T-helper 1 cell treated with Interleukin-12 subunit alpha and Interleukin-12 subunit beta and Interleukin-4 antibody, amounts not matched to agents 30 μg/mL and 1 μg/mL, for 36 hours (primary cell): ENCODE results near the gene PTPRA.
A peak's percentile ranks its signal among the peaks of the same experiment; 100 is the strongest.
"Not testable (repeated sequence)": the region's sequence is repeated elsewhere in the genome, so short reads cannot be mapped to it uniquely, and the experiment has no call there.

Experiments
- H3K27ac Mint-ChIP-seq: one replicate; pipeline ENCODE4 v1.8.0; 2021; ENCODE audit warnings: mild to moderate bottlenecking, mixed read lengths
- H3K27me3 Mint-ChIP-seq: one replicate; pipeline ENCODE4 v1.8.0; 2021; ENCODE audit warnings: low read depth, mixed read lengths
- H3K36me3 Mint-ChIP-seq: one replicate; pipeline ENCODE4 v1.8.0; 2021; ENCODE audit warnings: low read depth, mixed read lengths
- H3K4me1 Mint-ChIP-seq: one replicate; pipeline ENCODE4 v1.8.0; 2021; ENCODE audit warnings: low read depth, mixed read lengths
- H3K4me3 Mint-ChIP-seq: one replicate; pipeline ENCODE4 v1.8.0; 2021; ENCODE audit warnings: mild to moderate bottlenecking, moderate library complexity, mixed read lengths
- H3K9me3 Mint-ChIP-seq: one replicate; pipeline ENCODE4 v1.8.0; 2021; ENCODE audit warnings: mixed read lengths

Gene PTPRA

DNA sequence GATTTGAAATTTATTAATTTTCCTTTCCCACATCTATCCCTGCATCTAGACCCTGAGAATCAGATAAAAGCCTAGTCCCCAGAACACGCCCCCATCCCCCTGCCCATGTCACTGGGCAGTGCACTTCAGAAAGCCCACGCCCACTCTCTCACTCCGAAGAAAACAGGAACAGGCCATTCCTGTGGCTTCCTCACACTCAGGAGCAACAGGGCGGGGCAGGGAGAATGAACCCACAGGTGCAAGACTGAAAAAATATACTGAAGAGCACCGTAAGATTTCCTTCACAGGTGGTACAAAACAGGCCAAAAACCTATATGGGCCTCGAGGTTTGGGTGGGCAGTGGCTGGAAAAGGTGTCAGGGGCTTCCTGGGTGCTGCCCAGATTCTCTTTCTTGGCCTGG lies 201.5 kb downstream of the PTPRA start:
- H3K27me3 Mint-ChIP-seq = peaks cover 25% of the 10 kb centered on the region
- peaks cover 45% of the 10 kb centered on the region for H3K4me1 Mint-ChIP-seq
- H3K4me3 Mint-ChIP-seq = peak overlapping the region; percentile 10
- peaks cover 12% of the 10 kb centered on the region for H3K36me3 Mint-ChIP-seq
- peaks cover 6% of the 10 kb centered on the region for H3K9me3 Mint-ChIP-seq
- no peak overlapping the region for H3K27ac Mint-ChIP-seq

DNA sequence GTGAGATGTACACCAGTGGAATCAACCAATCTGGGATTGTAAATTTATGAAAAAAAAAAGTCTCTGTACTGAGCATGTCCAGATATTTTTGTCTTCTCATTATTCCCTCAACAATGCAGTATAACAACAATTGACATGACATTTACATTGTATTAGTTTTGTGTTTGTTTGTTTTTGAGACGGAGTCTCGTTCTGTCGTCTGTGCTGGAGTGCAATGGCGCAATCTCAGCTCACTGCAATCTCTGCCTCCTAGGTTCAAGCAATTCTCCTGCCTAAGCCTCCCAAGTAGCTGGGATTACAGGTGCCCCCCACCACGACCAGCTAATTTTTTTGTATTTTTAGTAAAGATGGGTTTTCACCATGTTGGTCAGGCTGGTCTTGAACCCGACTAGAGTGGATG lies 202.0 kb downstream of the PTPRA start:
- H3K27ac Mint-ChIP-seq, H3K9me3 Mint-ChIP-seq, H3K4me3 Mint-ChIP-seq: not testable (repeated sequence)
- peaks cover 12% of the 10 kb centered on the region for H3K36me3 Mint-ChIP-seq
- peaks cover 30% of the 10 kb centered on the region for H3K27me3 Mint-ChIP-seq
- peaks cover 45% of the 10 kb centered on the region for H3K4me1 Mint-ChIP-seq

DNA sequence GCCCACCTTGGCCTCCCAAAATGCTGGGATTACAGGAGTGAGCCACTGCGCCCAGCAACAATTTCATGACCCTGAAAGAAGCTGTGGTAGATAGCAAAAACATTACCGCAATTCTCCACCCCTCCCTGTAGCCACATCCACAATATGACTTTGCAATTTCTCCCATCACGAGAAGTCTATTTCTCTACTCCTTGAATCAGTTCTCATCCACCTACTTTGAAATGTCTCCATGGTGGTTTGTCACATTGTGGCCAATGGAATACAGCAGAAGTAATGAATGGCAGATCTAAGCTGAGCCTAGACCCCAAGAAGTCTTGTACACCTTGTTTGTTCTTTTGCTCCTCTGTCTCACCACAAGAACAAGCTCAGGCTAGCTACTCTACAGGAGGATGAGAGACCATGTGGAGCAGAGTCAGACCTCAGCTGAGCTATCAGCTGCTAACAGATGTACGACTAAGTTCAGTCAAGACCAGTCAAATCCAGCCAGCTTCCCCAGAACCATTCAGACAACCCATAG lies 204.4 kb downstream of the PTPRA start:
- peak overlapping the region; percentile 22 for H3K4me3 Mint-ChIP-seq
- peaks cover 6% of the 10 kb centered on the region for H3K36me3 Mint-ChIP-seq
- peaks cover 35% of the 10 kb centered on the region for H3K4me1 Mint-ChIP-seq
- peaks cover 6% of the 10 kb centered on the region for H3K9me3 Mint-ChIP-seq
- peak overlapping the region; percentile 79 for H3K27ac Mint-ChIP-seq
- peaks cover 49% of the 10 kb centered on the region for H3K27me3 Mint-ChIP-seq

DNA sequence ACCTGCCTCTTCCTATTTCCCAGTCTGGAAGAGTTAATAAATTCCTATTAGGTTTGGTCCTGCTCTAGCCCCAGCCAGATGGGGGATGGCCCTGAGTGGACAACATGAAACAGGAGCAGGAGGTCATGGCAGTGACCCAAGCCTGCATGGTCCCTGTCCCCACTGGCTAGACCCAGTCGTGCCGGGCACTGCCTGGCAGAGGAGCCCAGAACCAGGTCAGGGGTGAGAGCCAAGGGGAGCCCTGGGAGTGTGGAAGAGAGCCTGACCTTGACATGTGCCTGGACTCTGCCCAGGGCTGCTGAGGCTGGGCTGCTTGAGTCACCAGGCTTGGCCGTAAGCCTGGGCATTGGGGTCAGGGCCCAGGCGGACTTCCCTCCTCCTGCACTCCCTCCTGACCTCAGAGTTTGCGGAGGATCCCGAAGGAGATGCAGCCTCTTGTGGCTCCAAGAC lies 207.7 kb downstream of the PTPRA start:
- Mint-ChIP-seq H3K9me3 (peaks cover 6% of the 10 kb centered on the region), H3K4me3 (no peak overlapping the region), H3K4me1 (peaks cover 18% of the 10 kb centered on the region), H3K27ac (no peak overlapping the region), H3K36me3 (peaks cover 6% of the 10 kb centered on the region), H3K27me3 (peaks cover 71% of the 10 kb centered on the region)

DNA sequence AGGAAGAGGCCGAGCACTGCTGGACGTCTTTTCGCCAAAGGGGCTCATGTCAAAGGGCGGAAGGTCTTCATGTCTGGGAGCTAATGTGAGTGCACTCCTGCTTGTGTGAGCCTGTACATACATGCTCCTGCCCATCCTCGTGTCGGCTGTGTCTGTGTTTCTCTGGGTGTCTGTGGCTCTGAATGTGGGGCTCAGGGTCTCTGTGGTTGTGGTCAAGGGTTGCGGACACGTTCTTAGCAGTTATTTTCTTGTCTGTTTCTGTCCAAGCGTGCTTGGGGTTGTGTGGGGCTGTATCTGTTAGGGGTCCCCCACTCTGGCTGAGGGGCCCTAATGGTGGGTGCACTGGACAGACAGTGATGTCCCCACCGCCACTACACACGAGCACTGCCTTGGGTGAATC lies 208.4 kb downstream of the PTPRA start:
- Mint-ChIP-seq H3K4me3 (peak overlapping the region; percentile 17), H3K9me3 (peaks cover 6% of the 10 kb centered on the region), H3K27me3 (peaks cover 71% of the 10 kb centered on the region)

DNA sequence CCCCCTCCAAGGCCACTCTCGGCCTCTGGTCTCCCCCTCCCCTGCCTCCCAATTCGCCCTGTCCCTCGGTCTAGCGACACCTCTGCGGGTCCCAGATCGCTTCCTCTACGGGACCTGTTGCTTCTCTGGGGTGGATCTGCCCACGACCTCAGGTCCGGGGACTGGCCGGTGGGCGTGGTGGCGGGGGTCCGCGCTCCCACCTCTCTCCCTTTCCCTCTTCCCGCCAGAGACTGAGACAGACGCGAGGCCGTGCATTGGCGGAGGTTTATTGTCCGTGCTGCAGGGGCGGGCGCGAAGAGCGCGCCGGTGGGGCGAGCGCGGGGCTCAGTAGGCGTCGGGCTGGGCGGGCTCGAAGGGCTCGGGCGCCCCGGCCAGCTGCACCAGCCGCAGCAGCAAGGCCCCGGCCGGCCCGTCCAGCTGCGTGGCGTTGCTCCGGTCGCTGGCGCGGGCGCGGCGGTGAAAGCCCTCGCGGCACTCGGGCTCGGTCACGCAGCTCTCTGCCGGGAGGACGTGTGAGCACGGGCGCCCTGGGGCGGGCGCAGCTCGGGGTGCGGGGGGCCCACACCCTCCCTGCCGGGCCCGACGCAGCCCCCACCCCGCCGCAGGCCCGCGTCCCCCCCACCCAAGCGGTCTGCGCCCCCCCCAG lies 209.1 kb downstream of the PTPRA start:
- H3K36me3 Mint-ChIP-seq = peaks cover 6% of the 10 kb centered on the region
- peaks cover 6% of the 10 kb centered on the region for H3K9me3 Mint-ChIP-seq
- no peak overlapping the region for H3K27ac Mint-ChIP-seq
- peaks cover 67% of the 10 kb centered on the region for H3K27me3 Mint-ChIP-seq
- H3K4me1 Mint-ChIP-seq = peaks cover 12% of the 10 kb centered on the region
- peak overlapping the region; percentile 25 for H3K4me3 Mint-ChIP-seq

More for the DNA sequence above, 208.4 kb downstream of the PTPRA start:
- Mint-ChIP-seq H3K27ac (no peak overlapping the region), H3K4me1 (peaks cover 17% of the 10 kb centered on the region), H3K36me3 (peaks cover 6% of the 10 kb centered on the region)

DNA sequence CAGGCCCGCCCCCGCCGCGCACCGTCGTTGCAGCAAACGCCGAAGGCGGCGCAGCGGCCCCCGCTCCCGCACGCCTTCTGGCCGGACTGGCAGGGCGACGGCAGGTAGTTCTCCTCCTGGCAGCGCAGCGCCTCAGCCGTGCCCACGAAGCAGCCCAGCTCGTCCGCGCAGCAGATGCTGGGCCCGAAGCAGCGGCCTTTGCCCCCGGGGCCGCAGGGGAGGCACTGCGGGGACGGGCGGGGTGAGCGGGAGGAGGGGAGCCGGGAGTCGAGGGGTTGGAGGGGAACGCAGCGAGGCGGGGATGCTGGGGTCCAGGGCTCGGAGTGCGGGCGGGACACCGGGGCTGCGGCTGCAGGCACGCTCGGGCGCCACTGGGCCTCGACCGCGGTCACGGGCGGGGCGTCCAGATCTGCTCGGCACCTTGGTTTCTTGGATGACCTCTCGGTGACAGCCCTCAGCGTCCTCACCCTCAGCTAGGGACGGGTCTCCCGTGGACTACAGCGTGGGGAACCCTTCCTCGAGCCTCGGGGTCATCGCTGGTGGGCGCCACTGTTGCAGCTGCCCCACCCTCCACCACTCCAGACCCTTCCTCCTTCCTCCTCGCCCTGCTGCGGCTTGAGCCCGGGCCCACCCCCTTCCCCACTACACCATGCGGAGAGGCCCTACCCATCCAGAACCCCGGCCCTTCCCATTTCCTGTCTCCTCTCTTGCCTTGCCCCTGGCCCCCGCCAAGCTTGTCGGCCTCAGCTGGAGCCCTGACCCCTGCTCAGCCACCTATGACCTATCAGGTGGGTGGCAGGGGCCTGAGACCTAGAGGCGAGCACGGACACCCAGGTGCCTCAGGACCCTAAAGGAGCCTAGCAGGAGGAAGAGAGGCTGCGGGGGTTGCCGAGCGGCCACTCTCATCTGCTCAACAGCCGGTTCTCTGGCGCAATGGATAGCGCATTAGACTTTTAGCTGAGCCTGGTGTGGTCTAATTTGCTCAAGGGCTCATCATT lies 210.0 kb downstream of the PTPRA start:
- Mint-ChIP-seq H3K4me3 (no peak overlapping the region), H3K4me1 (peaks cover 4% of the 10 kb centered on the region)

DNA sequence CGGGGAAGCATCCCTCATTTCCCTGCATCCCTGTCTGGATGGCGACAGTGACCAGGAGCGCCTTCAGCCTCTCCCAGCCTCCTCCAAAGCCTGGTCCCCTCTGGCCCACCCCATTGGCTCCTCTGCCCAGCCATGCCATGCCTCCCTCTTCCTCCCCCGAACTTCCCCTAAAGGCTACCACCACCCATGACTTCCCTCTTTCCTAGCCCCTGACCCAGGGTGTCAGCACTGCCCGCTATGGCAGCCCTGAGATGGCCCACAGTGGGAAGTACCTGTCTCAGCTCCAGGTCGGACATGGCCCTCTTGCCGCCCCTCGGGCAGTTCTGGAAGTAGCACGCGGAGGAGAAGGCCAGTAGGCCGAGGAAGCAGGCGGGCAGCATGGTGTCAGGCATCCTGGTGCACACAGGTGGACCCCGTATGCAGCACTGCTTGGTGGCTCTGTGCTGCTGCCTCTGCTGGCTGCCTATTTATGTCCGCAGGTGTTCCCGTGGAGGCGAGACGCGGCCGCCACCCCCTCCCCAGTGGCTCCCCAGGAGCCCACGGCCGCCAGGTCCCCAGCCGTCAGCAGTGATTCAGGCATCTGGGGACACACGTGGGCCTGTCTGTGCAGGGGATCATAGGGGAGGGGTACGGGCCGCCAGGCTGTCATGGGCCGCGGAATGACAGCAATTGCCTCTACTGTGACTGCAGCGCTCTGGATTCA lies 211.2 kb downstream of the PTPRA start, which contains the start of gene AVP:
TSS of gene AVP (minus strand) at position 442 of the 703 bp plus-strand sequence. CDS start at position 392, 50 bp downstream.
- Mint-ChIP-seq H3K4me3 (no peak within 1 kb of the TSS), H3K9me3 (no peaks in the 10 kb centered on the region), H3K36me3 (no peaks in the 10 kb centered on the region), H3K27ac (no peak within 1 kb of the TSS), H3K4me1 (peaks cover 2% of the 10 kb centered on the region), H3K27me3 (peaks cover 54% of the 10 kb centered on the region)

More for the DNA sequence above, 210.0 kb downstream of the PTPRA start:
- Mint-ChIP-seq H3K36me3 (no peaks in the 10 kb centered on the region), H3K9me3 (no peaks in the 10 kb centered on the region), H3K27me3 (peaks cover 64% of the 10 kb centered on the region), H3K27ac (no peak overlapping the region)

DNA sequence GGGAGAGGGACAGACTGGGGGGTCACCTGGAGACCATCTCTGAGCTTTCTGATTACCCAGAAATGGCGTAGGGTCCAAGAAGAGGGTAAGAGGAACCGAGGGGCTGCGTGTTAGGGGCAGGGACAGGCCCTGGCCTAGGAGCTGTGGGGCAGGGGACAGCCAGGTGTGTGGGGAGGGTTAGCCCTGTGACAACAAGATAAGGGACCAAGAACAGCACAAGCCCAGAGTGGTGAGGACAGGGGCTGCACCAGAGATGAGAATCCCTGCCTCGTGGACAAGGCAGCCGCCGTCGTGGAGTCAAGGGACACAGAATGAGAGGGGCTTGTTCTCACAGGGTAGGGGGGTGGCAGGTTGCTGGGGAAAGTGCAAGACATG lies 211.7 kb downstream of the PTPRA start:
- no peak overlapping the region for H3K4me3 Mint-ChIP-seq
- H3K27ac Mint-ChIP-seq = no peak overlapping the region
- H3K4me1 Mint-ChIP-seq = peaks cover 2% of the 10 kb centered on the region
- H3K9me3 Mint-ChIP-seq = no peaks in the 10 kb centered on the region
- H3K36me3 Mint-ChIP-seq = no peaks in the 10 kb centered on the region
- peaks cover 54% of the 10 kb centered on the region for H3K27me3 Mint-ChIP-seq

DNA sequence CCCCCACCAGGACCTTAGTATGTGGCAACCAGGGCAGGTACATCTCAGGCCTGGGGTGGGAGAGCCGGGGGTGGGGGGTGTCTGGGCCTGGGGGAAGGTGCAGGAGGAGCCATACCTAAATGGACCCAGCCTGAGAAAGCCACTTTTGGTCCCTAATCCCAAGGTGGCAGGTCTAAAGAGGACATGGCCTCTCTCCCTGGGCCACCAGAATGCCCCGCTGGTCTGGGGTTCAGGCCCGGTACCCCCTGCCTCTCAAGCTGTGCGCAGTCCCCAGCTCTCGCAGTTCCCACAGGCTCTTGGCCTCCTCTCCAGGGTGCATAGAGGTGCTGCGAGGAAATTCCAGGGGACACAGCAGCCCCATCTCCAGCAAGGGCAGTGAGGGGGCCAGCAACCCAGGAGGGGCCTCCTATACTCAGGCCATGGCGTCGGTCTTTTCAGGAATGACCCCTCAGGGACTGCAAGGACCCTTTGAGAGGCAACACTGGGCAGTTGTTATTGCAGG lies 212.3 kb downstream of the PTPRA start:
- H3K27me3 Mint-ChIP-seq = peaks cover 54% of the 10 kb centered on the region
- no peaks in the 10 kb centered on the region for H3K36me3 Mint-ChIP-seq
- H3K9me3 Mint-ChIP-seq = no peaks in the 10 kb centered on the region
- H3K4me3 Mint-ChIP-seq = no peak overlapping the region
- peaks cover 5% of the 10 kb centered on the region for H3K4me1 Mint-ChIP-seq
- H3K27ac Mint-ChIP-seq = no peak overlapping the region

DNA sequence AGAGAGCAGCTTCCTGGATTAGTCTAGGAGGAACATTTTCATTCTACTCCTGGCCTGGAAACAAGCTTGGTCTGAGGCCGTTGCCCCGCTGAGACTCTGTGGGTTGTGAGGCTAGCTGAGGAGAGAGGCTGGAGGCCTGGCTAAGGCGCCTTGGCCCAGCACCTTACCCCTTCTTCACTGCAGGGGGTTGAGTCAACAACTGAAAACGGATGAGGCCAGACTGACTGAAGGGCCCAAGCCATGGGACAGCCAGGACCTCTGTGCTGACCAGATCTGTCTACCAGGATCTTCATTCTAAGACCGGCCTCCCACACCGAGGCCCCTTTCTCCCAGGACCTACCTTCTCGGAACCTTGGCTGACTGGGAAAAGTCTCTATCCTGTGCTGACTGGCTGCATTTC lies 214.8 kb downstream of the PTPRA start:
- Mint-ChIP-seq H3K27ac (no peak overlapping the region), H3K4me3 (no peak overlapping the region), H3K4me1 (peaks cover 9% of the 10 kb centered on the region), H3K36me3 (peaks cover 2% of the 10 kb centered on the region), H3K27me3 (peaks cover 51% of the 10 kb centered on the region), H3K9me3 (no peaks in the 10 kb centered on the region)
